HepG2 (cell line): ENCODE results near the gene SYMPK. TPM values are rescaled to one million over a fixed set of nuclear protein-coding genes. Genes with fewer than 3 reads are reported as not detected.

Source experiments
- ARID2 ChIP-seq: sonication (generic); formaldehyde crosslinking; IDR thresholded peaks from 2 replicates; pipeline ENCODE4 v1.8.1; 2022; ENCODE audit warnings: mild to moderate bottlenecking, missing genetic modification reagents, borderline replicate concordance
- CEBPG ChIP-seq: IDR thresholded peaks from 2 replicates; pipeline ENCODE4 v1.6.1; 2016
- ELF4 ChIP-seq: sonication (generic); formaldehyde crosslinking; IDR thresholded peaks from 2 replicates; pipeline ENCODE4 v1.5.0; 2020; ENCODE audit warnings: missing genetic modification reagents, mild to moderate bottlenecking, moderate library complexity, borderline replicate concordance
- HNRNPK ChIP-seq: fragments of 200-400 bp; formaldehyde crosslinking; IDR thresholded peaks from 2 replicates; pipeline ENCODE4 v1.6.1; 2018; ENCODE audit warnings: low read length, low read depth, moderate library complexity, mild to moderate bottlenecking; ENCODE audit not compliant: poor library complexity, severe bottlenecking
- JDP2 ChIP-seq: sonication (generic); formaldehyde crosslinking; IDR thresholded peaks from 2 replicates; pipeline ENCODE4 v1.8.1; 2022; ENCODE audit warnings: missing genetic modification reagents, borderline replicate concordance
- KLF9 ChIP-seq: IDR thresholded peaks from 2 replicates; pipeline ENCODE4 v1.6.1; 2016; ENCODE audit warnings: low read depth
- NR1H2 ChIP-seq: sonication (generic); formaldehyde crosslinking; IDR thresholded peaks from 2 replicates; pipeline ENCODE4 v1.8.1; 2022; ENCODE audit warnings: low read depth, missing genetic modification reagents, borderline replicate concordance
- POLR2G ChIP-seq: fragments of 200-400 bp; formaldehyde crosslinking; IDR thresholded peaks from 2 replicates; pipeline ENCODE4 v1.6.1; 2018; ENCODE audit warnings: mild to moderate bottlenecking, low read depth, low read length, moderate library complexity
- SALL2 ChIP-seq: sonication (generic); formaldehyde crosslinking; IDR thresholded peaks from 2 replicates; pipeline ENCODE4 v1.8.1; 2023; ENCODE audit warnings: mild to moderate bottlenecking, missing genetic modification reagents, inconsistent platforms
- SKIL ChIP-seq: sonication (generic); formaldehyde crosslinking; IDR thresholded peaks from 2 replicates; pipeline ENCODE4 v1.8.0; 2022; ENCODE audit warnings: missing genetic modification reagents, mild to moderate bottlenecking, moderate library complexity, borderline replicate concordance
- SP2 ChIP-seq: sonication (generic); formaldehyde crosslinking; IDR thresholded peaks from 2 replicates; pipeline ENCODE4 v1.5.1; 2020; ENCODE audit warnings: mild to moderate bottlenecking, missing genetic modification reagents
- TBX3 ChIP-seq: fragments of 450-650 bp; IDR thresholded peaks from 2 replicates; pipeline ENCODE4 v1.6.1; 2017; ENCODE audit warnings: antibody characterized with exemption, mild to moderate bottlenecking, inconsistent platforms, borderline replicate concordance
- TCF7 ChIP-seq: sonication (generic); IDR thresholded peaks from 2 replicates; pipeline ENCODE4 v1.6.1; 2016; ENCODE audit warnings: antibody characterized with exemption, low read depth
- TERF1 ChIP-seq: sonication (generic); formaldehyde crosslinking; IDR thresholded peaks from 2 replicates; pipeline ENCODE4 v1.8.0; 2022; ENCODE audit warnings: mild to moderate bottlenecking, missing genetic modification reagents, moderate library complexity
- THRA ChIP-seq: sonication (generic); formaldehyde crosslinking; IDR thresholded peaks from 2 replicates; pipeline ENCODE4 v1.4.0; 2020; ENCODE audit warnings: missing genetic modification reagents, borderline replicate concordance
- XRCC5 ChIP-seq: fragments of 200-400 bp; formaldehyde crosslinking; optimal IDR thresholded peaks from 2 replicates; pipeline ENCODE3; 2017; ENCODE audit warnings: mild to moderate bottlenecking, low read length
- ZBTB37 ChIP-seq: sonication (generic); formaldehyde crosslinking; IDR thresholded peaks from 2 replicates; pipeline ENCODE4 v1.4.0; 2020; ENCODE audit warnings: mild to moderate bottlenecking, missing genetic modification reagents
- ZBTB8A ChIP-seq: sonication (generic); formaldehyde crosslinking; IDR thresholded peaks from 2 replicates; pipeline ENCODE4 v1.4.0; 2020; ENCODE audit warnings: mild to moderate bottlenecking, low read depth, missing genetic modification reagents, borderline replicate concordance
- ZC3H4 ChIP-seq: sonication (generic); formaldehyde crosslinking; IDR thresholded peaks from 2 replicates; pipeline ENCODE4 v1.4.0; 2020; ENCODE audit warnings: missing genetic modification reagents, borderline replicate concordance
- ZFP36 ChIP-seq: fragments of 150-350 bp; IDR thresholded peaks from 2 replicates; pipeline ENCODE4 v1.6.1; 2018; ENCODE audit warnings: borderline replicate concordance, low read length, low read depth; ENCODE audit not compliant: partially characterized antibody
- ZNF382 ChIP-seq: sonication (generic); formaldehyde crosslinking; IDR thresholded peaks from 2 replicates; pipeline ENCODE4 v1.5.0; 2020; ENCODE audit warnings: missing genetic modification reagents, mild to moderate bottlenecking, borderline replicate concordance
- ZSCAN29 ChIP-seq: sonication (generic); formaldehyde crosslinking; conservative IDR thresholded peaks from 2 replicates; pipeline ENCODE4 v1.4.0; 2020; ENCODE audit warnings: mild to moderate bottlenecking, missing genetic modification reagents
- polyA plus RNA-seq, 8 experiments: library from polyadenylated mRNA; depleted of rRNA in 3 of 8; stranded (reverse) in 7 of 8; unstranded in 1 of 8; fragments of >200 nt; fragmentation: Illumina TruSeq in 4 of 8; extraction: Trizol in 4 of 8; gene quantifications; 2 replicates each; pipeline versions ENCODE4 v1.2.1 to v1.2.3, GENCODE V29; 2011 to 2016; ENCODE audit warnings: low read depth in 4 of 8, missing spikeins in 1 of 8, mixed read lengths in 1 of 8; ENCODE audit not compliant: insufficient read depth in 1 of 8
- total RNA-seq, 5 experiments: library from RNA; depleted of rRNA; stranded (reverse); fragments of >200 nt; fragmentation: Illumina TruSeq; extraction: Trizol; gene quantifications; 2 replicates each; pipeline ENCODE4 v1.2.3, GENCODE V29; 2016; ENCODE audit warnings: low read depth in 1 of 5

Gene SYMPK
- total and polyA plus RNA-seq, 2 of the 13 experiments (the other 11 are each of a cell fraction or from before 2014, with no cell fraction given), result 21.9 to 55.7 TPM

GRCh38 chr19:45863840-45864628, 1.1 kb upstream of the SYMPK start, which contains the start of gene FOXA3 (continued):
- TF ChIP-seq SALL2 (CRISPR knock-in tag) (peak; percentile 56), ZNF382 (CRISPR knock-in tag) (no peak), XRCC5 (peak; percentile 65), POLR2G (peak; percentile 90), TBX3 (no peak), SKIL (CRISPR knock-in tag) (no peak), KLF9 (CRISPR knock-in tag) (no peak), NR1H2 (no peak), JDP2 (CRISPR knock-in tag) (no peak), TCF7 (no peak), ARID2 (CRISPR knock-in tag) (0 out of 2 replicates have a peak, but pooled peaks have one; percentile 33), ELF4 (CRISPR knock-in tag) (no peak), TERF1 (no peak), THRA (CRISPR knock-in tag) (peak; percentile 72), ZFP36 (no peak), ZSCAN29 (no peak), HNRNPK (no peak), ZC3H4 (CRISPR knock-in tag) (no peak), ZBTB8A (no peak), ZBTB37 (CRISPR knock-in tag) (no peak), CEBPG (no peak), SP2 (no peak)
